Mesenteric fat pad (tissue), 1 donor: ENCODE measurements around the gene EEF1AKMT2. TPM values are rescaled to one million over a fixed set of nuclear protein-coding genes. Genes with fewer than 3 reads are reported as not detected.
"Not testable (repeated sequence)": the region's sequence is repeated elsewhere in the genome, so short reads cannot be mapped to it uniquely, and the experiment has no call there.

Experiments used
- DNase-seq: peaks from one replicate; pipeline ENCODE4 v3.0.0-alpha.2; 2020; ENCODE audit warnings: low spot score
- total RNA-seq: library from RNA; stranded (reverse); fragmentation: NEBNext Ultra II Directional; extraction: Animal tissue kit (Norgen Biotek cat#: 25700); gene quantifications from one replicate; pipeline ENCODE4 v1.2.1, GENCODE V29; 2021
- donor health status: DM: yes; HTN: yes; CAD: no.

The EEF1AKMT2 gene
- total RNA-seq, 1 donor from 2014 or later, result 13.5 TPM

- no peak for DNase-seq
Measured at GRCh38 chr10:124756156-124756903, 35.4 kb downstream of the EEF1AKMT2 start.

- DNase-seq, result no peak
Measured at GRCh38 chr10:124755581-124755980, 36.1 kb downstream of the EEF1AKMT2 start.

- no peak for DNase-seq
Measured at GRCh38 chr10:124754227-124754626, 37.5 kb downstream of the EEF1AKMT2 start.

GRCh38 chr10:124748953-124749645 lies 42.6 kb downstream of the EEF1AKMT2 start:
- no peak for DNase-seq

GRCh38 chr10:124748166-124748565 lies 43.5 kb downstream of the EEF1AKMT2 start:
- DNase-seq, result no peak

GRCh38 chr10:124747745-124748144 lies 43.9 kb downstream of the EEF1AKMT2 start:
- no peak for DNase-seq

- DNase-seq, result no peak
Measured at GRCh38 chr10:124746992-124747391, 44.7 kb downstream of the EEF1AKMT2 start.

GRCh38 chr10:124746447-124746846 lies 45.2 kb downstream of the EEF1AKMT2 start:
- not testable (repeated sequence) for DNase-seq

- DNase-seq, result no peak
Measured at GRCh38 chr10:124745673-124746072, 46.0 kb downstream of the EEF1AKMT2 start.

- no peak for DNase-seq
Measured at GRCh38 chr10:124745252-124745651, 46.4 kb downstream of the EEF1AKMT2 start.

- peak; percentile 94 for DNase-seq
Measured at GRCh38 chr10:124744102-124745050, 47.3 kb downstream of the EEF1AKMT2 start, which contains the start of gene FAM53B. TSS of gene FAM53B (minus strand) at chr10:124744378. CDS start at chr10:124706713, 37,665 bp downstream.

GRCh38 chr10:124743191-124744101 lies 48.2 kb downstream of the EEF1AKMT2 start:
- DNase-seq, result no peak

- DNase-seq, result no peak
Measured at GRCh38 chr10:124742413-124743190, 49.1 kb downstream of the EEF1AKMT2 start.

GRCh38 chr10:124741922-124742412 lies 49.7 kb downstream of the EEF1AKMT2 start:
- no peak for DNase-seq

GRCh38 chr10:124741281-124741921 lies 50.3 kb downstream of the EEF1AKMT2 start:
- peak; percentile 90 for DNase-seq

- peak; percentile 88 for DNase-seq
Measured at GRCh38 chr10:124740369-124741280, 51.1 kb downstream of the EEF1AKMT2 start.

- DNase-seq, result no peak
Measured at GRCh38 chr10:124739986-124740368, 51.7 kb downstream of the EEF1AKMT2 start.
